OCI-LY1 (cell line): ENCODE results near the gene PM20D1.

Experiments used
- CTCF ChIP-seq: fragments of 200-600 bp; sonication (generic), shearing (Covaris generic); IDR thresholded peaks from 2 replicates; pipeline ENCODE4 v1.5.1; 2017; ENCODE audit warnings: mild to moderate bottlenecking, antibody characterized with exemption, low read length, moderate library complexity, mixed read lengths
- EZH2 ChIP-seq: fragments of 200-600 bp; sonication (generic), shearing (Covaris generic); IDR thresholded peaks from 2 replicates; pipeline ENCODE4 v1.8.0; 2017; ENCODE audit warnings: borderline replicate concordance, mixed run types, mild to moderate bottlenecking, antibody characterized with exemption, low read length, moderate library complexity, mixed read lengths

- TF ChIP-seq CTCF (no peak), EZH2 (no peak)
These were observed 8.4 kb upstream of the PM20D1 start for GRCh38 chr1:205858141-205858961.
